Gastrocnemius medialis (tissue), 4 donors: Measurements from ENCODE around the gene PLEKHA1.

Experiments
- CTCF ChIP-seq, 5 experiments: fragments of 450-650 bp in 3 of 5; fragments of 200-600 bp in 2 of 5; sonication (generic) in 2 of 5; IDR thresholded peaks in 4 of 5; conservative IDR thresholded peaks in 1 of 5; 1 replicate in 4 of 5; 2 replicates in 1 of 5; pipeline ENCODE4 v1.5.1; 2016 to 2019; ENCODE audit warnings: antibody characterized with exemption in 5 of 5, mild to moderate bottlenecking in 3 of 5, moderate library complexity in 3 of 5
- POLR2A ChIP-seq, 2 donors: fragments of 450-650 bp; IDR thresholded peaks; one replicate each; pipeline ENCODE4 v1.6.1; 2017; ENCODE audit warnings: antibody characterized with exemption in 2 of 2, mild to moderate bottlenecking in 2 of 2, moderate library complexity in 2 of 2

- TF ChIP-seq CTCF (IDR thresholded peaks at IDR 0.05 in 4 of 5, conservative IDR thresholded peaks at IDR 0.05 in 1 of 5) (no peak), POLR2A (IDR thresholded peaks at IDR 0.05) (no peak)
Measured at GRCh38 chr10:122348935-122349361, 25.6 kb upstream of the PLEKHA1 start.
